LNCaP clone FGC (cell line): ENCODE results near the gene TRAF3IP1.

ENCODE experiments used
- DNase-seq: peaks from one replicate; pipeline ENCODE4 v3.0.0-alpha.2; 2011; ENCODE audit warnings: low read depth
- H3K4me3 ChIP-seq: 2 replicates; pipeline ENCODE4 v1.5.1; 2011; ENCODE audit warnings: mild to moderate bottlenecking, low read depth, low read length, control low read depth
- CTCF ChIP-seq: IDR thresholded peaks from 2 replicates; pipeline ENCODE4 v1.5.1; 2012; ENCODE audit warnings: mild to moderate bottlenecking; ENCODE audit not compliant: control insufficient read depth, insufficient read depth; ENCODE audit errors: extremely low read depth

Gene TRAF3IP1

GRCh38 chr2:238336793-238337444 lies 16.6 kb downstream of the TRAF3IP1 start:
- no peak for TF ChIP-seq CTCF
- DNase-seq, result no peak
- no peak overlapping the region for H3K4me3 ChIP-seq

GRCh38 chr2:238337846-238338245 lies 17.5 kb downstream of the TRAF3IP1 start:
- no peak for TF ChIP-seq CTCF
- DNase-seq, result no peak
- H3K4me3 ChIP-seq, result no peak overlapping the region

GRCh38 chr2:238338710-238339394 lies 18.5 kb downstream of the TRAF3IP1 start:
- no peak for DNase-seq
- H3K4me3 ChIP-seq, result no peak overlapping the region
- no peak for TF ChIP-seq CTCF

GRCh38 chr2:238339395-238339780 lies 19.1 kb downstream of the TRAF3IP1 start:
- no peak overlapping the region for H3K4me3 ChIP-seq
- DNase-seq, result no peak
- TF ChIP-seq CTCF, result no peak

- DNase-seq, result no peak
- TF ChIP-seq CTCF, result peak; percentile 34
These were observed 19.5 kb downstream of the TRAF3IP1 start for GRCh38 chr2:238339814-238340213.

GRCh38 chr2:238341536-238341935 lies 21.2 kb downstream of the TRAF3IP1 start:
- DNase-seq, result no peak
- TF ChIP-seq CTCF, result no peak
- no peak overlapping the region for H3K4me3 ChIP-seq

More at GRCh38 chr2:238339814-238340213, 19.5 kb downstream of the TRAF3IP1 start:
- no peak overlapping the region for H3K4me3 ChIP-seq
